Stimulated activated naive CD8-positive, alpha-beta T cell treated with anti-CD3 and anti-CD28 coated beads, Interleukin-15, Interleukin-2, amounts not matched to agents 100 ng/mL and 50 ng/mL, for 24 hours (primary cell): ENCODE data around the gene FGF4.

ENCODE experiments used
- H3K27ac Mint-ChIP-seq: one replicate; pipeline ENCODE4 v1.8.0; 2021; ENCODE audit warnings: mild to moderate bottlenecking, mixed read lengths
- H3K27me3 Mint-ChIP-seq: one replicate; pipeline ENCODE4 v1.8.0; 2021; ENCODE audit warnings: mixed read lengths
- H3K36me3 Mint-ChIP-seq: one replicate; pipeline ENCODE4 v1.8.0; 2021; ENCODE audit warnings: low read depth, mixed read lengths
- H3K4me1 Mint-ChIP-seq: one replicate; pipeline ENCODE4 v1.8.0; 2021; ENCODE audit warnings: low read depth, mixed read lengths
- H3K4me3 Mint-ChIP-seq: one replicate; pipeline ENCODE4 v1.8.0; 2021; ENCODE audit warnings: mild to moderate bottlenecking, mixed read lengths
- H3K9me3 Mint-ChIP-seq: one replicate; pipeline ENCODE4 v1.8.0; 2021; ENCODE audit warnings: mixed read lengths

Gene FGF4, protein sequence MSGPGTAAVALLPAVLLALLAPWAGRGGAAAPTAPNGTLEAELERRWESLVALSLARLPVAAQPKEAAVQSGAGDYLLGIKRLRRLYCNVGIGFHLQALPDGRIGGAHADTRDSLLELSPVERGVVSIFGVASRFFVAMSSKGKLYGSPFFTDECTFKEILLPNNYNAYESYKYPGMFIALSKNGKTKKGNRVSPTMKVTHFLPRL

DNA sequence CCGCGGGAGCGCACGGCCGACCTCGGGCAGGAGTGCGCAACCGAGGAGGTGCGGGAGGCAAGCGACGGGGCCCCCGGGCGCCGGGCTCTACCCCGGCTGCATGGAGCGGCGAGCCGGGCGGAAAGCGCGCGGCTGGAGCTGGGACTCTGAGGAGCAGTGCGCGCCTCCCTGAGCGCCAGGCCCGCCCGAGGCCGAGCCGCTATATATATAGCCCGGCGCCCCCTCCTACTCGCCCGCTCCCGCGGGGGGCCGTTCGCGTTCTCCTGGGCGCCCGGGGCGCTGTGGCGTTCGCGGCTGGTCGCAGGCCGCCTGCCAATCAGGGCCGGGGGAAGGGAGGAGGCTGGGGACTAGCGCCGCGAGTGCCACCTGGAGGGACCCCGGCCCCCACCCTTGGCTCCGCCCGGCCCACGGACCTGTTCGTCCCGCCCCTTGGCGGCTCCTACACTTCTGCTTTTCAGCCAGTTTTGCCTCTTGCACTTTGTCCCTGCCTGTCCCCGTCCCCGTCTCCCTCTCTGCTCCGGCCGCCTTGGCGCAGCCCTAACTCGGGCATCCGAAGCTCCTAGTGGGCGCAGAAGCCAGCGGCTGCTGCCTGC is at the start of gene FGF4:
FGF4 (minus strand) TSS at position 179 of the 593 bp plus-strand sequence. CDS start 257 bp downstream, outside the sequence.
- Mint-ChIP-seq H3K27me3 (peaks cover 60% of the 10 kb centered on the region), H3K4me1 (no peaks in the 10 kb centered on the region), H3K36me3 (no peaks in the 10 kb centered on the region), H3K4me3 (no peak within 1 kb of the TSS), H3K27ac (no peak within 1 kb of the TSS), H3K9me3 (no peaks in the 10 kb centered on the region)

DNA sequence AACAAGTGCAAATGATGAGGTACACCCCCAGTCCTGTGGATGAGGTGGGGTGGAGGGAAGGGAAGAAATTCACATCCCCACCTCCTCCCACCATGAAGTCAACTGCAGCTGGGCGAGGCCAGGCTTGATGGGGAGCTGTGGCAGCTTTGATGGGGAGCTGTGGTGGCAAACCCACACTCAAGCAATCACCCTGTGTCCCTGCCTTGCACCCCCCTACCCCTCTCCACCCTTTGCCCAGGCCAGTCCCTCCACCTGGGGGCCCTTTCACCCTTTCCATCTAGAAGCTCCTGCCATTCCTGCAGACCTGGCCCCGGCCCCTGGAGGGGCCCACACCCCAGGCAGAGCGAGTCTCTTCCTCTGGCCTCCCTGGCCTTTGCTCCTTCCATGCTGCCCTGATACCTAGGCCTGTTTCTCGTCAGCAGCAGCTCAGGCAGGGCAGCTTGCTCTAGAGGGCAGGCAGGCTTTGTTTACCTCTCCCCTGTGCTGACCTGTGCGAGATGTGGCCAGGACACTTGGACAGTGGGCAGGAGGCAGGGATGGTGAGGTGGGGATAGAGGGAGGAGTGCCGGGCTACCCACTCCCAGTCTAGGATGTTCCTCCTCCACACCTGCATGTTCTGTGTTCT is 48.6 kb upstream of the FGF4 start:
- H3K27ac Mint-ChIP-seq = no peak overlapping the region
- no peaks in the 10 kb centered on the region for H3K4me1 Mint-ChIP-seq
- no peaks in the 10 kb centered on the region for H3K36me3 Mint-ChIP-seq
- no peaks in the 10 kb centered on the region for H3K9me3 Mint-ChIP-seq
- H3K27me3 Mint-ChIP-seq = peaks cover 31% of the 10 kb centered on the region
- H3K4me3 Mint-ChIP-seq = no peak overlapping the region

DNA sequence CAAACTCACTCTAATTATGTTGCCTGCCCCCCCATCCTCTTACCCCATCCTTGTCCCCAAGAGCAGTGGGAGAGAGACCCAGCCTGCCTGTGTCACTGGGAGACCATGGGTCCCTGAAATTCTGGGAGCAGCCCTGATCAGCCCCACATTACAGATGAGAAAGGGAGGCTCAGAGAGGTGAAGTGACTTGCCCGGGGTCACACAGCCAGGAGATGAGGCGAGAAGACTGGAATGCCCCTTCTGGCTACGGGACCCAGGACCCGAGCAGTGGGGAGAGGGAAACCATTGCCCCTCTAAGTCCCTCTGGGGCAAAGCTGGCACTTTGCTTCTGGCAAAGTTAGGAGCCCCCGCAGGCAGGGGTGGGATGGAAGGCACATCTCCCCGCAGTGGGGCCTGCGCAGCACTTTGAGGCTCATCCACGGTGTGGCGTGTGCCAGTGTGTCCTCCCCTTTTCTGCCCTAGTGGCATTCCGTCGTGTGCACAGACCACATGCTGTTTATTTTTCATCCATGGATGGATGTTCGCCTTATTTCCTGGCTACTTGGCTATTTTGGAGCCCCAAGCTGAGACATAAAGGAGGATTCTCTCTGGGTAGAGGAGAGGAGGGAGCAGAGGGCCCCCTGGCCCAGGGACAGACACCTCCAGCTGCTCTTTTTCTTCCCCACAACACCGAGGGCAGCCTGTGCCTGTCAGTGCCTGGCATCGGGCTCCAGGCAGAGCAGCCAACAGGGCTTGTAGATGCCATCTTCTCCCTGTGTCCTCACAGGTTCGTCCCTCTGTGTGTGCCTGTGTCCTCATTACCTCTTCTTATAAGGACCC is 47.7 kb upstream of the FGF4 start:
- Mint-ChIP-seq H3K27me3 (peaks cover 31% of the 10 kb centered on the region), H3K36me3 (no peaks in the 10 kb centered on the region), H3K4me1 (no peaks in the 10 kb centered on the region), H3K9me3 (no peaks in the 10 kb centered on the region), H3K27ac (no peak overlapping the region), H3K4me3 (no peak overlapping the region)

DNA sequence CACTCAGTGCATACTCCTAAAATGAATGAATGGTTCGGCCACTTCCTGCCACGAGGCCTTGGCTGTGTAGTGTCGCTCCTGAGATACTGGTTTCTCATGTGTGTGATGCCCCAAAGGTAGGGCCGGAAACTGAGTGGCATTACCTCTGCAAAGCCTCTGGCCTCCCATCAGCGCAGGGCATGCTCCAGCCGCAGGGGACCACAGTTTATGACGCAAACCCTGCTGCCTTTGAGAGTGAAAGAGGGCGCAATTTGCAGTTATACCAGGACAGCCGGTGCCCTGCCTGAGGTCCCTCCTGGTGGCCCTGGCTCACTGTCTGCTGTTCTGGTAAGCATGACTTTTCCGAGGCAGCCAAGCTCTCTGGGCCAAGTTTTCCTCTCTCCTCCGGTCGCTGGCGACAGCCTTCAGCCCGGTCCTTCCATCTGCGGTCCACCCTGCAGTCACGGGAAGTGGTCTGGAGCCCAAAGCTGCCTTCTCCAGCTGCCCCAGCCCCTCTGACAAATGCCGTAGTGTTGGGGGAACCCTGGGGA is 46.4 kb upstream of the FGF4 start:
- Mint-ChIP-seq H3K4me3 (no peak overlapping the region), H3K4me1 (no peaks in the 10 kb centered on the region), H3K9me3 (no peaks in the 10 kb centered on the region), H3K27ac (no peak overlapping the region), H3K36me3 (no peaks in the 10 kb centered on the region), H3K27me3 (peaks cover 30% of the 10 kb centered on the region)

DNA sequence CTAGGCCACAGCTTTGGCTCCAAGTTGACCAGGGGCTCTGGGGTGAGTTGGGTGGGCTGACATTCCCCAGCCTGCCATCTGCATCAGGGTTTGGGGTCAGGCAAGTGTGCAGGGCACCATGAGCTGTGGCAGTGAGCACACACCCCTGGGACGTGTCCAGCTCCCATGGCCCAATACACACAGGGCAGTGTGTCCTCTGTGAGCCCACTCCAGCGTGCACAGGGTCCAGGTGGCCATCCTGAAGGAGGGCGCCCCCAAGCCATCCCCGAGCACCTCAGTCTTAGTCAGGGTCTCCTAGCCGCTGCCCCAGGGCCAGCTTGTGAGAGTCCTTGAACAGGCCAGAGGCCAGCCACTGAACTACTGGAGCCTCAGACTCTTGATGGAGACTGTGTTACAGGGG is 45.3 kb upstream of the FGF4 start:
- H3K27me3 Mint-ChIP-seq = peaks cover 32% of the 10 kb centered on the region
- no peaks in the 10 kb centered on the region for H3K4me1 Mint-ChIP-seq
- no peak overlapping the region for H3K4me3 Mint-ChIP-seq
- H3K9me3 Mint-ChIP-seq = no peaks in the 10 kb centered on the region
- no peaks in the 10 kb centered on the region for H3K36me3 Mint-ChIP-seq
- no peak overlapping the region for H3K27ac Mint-ChIP-seq

DNA sequence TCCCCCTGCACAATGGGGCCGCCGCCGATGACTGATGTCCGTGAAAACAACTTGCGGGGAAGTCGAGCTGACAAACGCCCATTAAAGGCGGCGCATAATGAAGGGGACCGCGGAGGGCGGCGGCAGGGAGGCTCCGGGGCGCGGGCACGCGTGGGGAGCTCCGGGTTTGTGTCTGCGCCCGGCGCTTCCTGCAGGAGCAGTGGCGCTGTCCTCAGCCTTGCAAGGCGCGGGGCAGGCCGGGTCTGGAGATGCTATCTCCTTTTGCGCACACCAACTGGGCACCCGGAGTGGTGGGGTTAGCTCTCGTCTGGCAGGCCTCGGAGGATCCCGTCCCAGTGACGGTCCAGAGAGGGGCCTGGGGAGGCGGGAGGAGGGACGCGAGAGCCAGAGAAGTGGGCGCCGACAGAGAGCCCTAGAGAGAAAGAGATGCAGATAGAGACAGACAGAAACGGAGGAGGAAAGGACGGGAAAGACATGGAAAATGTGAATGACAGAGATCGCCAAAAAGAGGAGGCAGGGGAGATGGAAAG is 44.5 kb upstream of the FGF4 start:
- no peak overlapping the region for H3K27ac Mint-ChIP-seq
- no peak overlapping the region for H3K4me3 Mint-ChIP-seq
- peaks cover 32% of the 10 kb centered on the region for H3K27me3 Mint-ChIP-seq
- H3K9me3 Mint-ChIP-seq = no peaks in the 10 kb centered on the region
- no peaks in the 10 kb centered on the region for H3K4me1 Mint-ChIP-seq
- H3K36me3 Mint-ChIP-seq = no peaks in the 10 kb centered on the region

DNA sequence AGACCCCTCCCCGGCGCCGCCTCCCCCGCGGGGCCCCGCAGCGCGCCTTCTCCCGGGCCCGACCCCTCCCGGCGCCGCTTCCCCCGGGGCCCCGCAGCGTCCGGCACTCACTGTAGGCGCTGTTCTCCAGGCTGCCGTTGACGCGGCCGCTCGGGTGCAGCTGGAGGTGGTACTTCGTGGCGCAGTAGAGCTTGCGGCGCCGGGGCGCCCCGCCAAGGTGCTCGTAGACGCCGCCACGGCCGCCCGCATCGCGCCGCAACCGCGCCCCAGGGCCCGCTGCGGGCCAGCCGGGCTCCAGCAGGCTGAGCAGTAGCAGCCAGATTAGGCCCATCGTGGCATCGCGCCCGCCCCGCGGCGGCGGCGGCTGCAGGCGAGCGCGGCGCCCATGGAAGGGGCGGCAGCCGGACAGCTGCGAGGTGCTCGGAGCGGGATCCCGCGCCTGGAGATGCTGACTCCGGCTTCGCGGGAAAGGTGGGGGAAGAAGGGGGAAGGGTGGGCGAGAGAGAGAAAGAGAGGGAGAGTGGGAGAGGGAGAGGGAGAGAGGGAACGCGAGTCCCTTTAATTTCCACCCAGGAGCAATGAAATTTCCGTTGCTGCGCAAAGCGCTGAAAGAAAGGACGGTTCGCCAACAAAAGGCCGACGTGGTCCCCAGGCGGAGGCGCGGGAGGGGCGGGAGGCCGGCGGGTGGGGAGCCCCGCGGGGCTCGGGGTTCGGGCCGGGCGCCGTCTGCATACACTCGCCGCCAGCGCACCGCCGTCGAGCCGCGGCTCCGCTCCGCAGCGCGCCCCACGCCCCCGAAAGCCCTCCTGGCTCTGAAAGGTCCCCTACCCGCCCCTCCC is 43.7 kb upstream of the FGF4 start, which contains the start of gene FGF3:
FGF3 (minus strand) TSS at position 814 of the 839 bp plus-strand sequence; CDS start at position 331, 483 bp downstream.
- H3K27me3 Mint-ChIP-seq = peaks cover 39% of the 10 kb centered on the region
- H3K36me3 Mint-ChIP-seq = no peaks in the 10 kb centered on the region
- H3K4me1 Mint-ChIP-seq = no peaks in the 10 kb centered on the region
- H3K9me3 Mint-ChIP-seq = no peaks in the 10 kb centered on the region
- no peak within 1 kb of the TSS for H3K27ac Mint-ChIP-seq
- no peak within 1 kb of the TSS for H3K4me3 Mint-ChIP-seq

DNA sequence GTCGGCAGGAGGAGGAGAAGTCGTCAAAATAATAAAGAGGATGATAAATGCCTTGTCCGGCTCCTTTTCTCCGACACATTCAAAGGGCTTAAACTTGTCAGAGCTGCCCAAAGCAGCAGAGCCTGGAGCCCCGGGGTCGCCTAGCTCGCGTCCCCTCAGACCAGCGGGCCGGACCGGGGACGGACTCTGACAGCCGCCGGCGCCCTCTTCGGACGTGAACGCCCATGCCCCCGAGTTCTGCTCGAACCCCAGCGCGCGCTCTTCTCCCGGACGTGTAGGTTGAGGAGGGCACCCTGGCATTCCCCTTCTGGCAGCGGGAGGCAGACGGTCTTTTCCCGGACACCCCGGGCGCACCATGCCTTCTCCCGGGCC is 43.1 kb upstream of the FGF4 start:
- no peaks in the 10 kb centered on the region for H3K4me1 Mint-ChIP-seq
- no peaks in the 10 kb centered on the region for H3K36me3 Mint-ChIP-seq
- H3K27ac Mint-ChIP-seq = no peak overlapping the region
- H3K4me3 Mint-ChIP-seq = no peak overlapping the region
- H3K27me3 Mint-ChIP-seq = peaks cover 38% of the 10 kb centered on the region
- H3K9me3 Mint-ChIP-seq = no peaks in the 10 kb centered on the region

DNA sequence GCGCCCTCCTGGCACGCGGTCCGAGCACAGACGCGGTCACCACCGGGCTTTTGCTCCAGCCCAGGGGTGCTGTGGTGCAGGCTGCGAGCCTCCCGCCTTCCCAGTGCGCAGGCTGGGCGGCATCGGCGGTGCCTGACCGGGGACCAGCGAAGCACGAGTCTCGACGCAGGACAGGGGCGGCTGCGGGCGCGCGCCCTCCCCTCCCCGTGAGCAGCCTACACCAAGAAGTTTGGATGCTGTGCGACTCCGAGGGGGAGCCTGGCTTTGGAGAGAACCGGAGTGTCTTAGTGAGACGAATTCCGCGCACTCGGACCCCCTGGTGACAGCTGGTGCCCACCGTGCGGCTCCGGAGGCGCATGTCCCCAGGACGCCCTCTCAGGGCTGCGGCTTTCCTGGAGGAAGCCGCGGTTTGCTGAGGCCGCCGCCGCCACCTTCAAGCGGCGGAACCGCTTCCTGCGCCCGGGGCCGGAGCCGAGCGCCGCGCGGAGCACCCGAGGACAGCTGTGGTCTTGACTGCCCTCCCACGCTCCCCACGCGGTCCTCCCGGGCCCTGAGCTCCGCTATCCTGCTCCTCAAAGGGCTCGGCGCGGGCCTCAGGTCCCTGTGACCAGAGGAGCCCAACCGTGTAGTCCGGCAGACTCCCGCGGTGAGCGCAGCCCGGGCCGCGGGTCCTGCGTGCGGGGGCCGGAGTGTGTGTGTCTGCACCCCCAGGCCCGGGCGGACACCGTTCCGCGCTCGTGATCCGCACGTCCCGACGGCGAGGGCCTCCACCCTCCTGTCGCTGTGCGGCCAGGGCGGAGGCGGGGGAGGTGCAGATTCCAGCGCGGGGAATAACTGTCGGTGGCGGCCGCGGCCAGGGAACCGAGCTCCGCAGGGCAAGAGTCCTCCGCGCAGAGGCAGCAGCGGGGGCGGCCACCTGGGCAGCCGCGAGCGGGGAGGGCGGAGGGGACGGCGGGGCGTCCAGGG is 42.4 kb upstream of the FGF4 start:
- H3K4me3 Mint-ChIP-seq = no peak overlapping the region
- no peaks in the 10 kb centered on the region for H3K36me3 Mint-ChIP-seq
- no peaks in the 10 kb centered on the region for H3K4me1 Mint-ChIP-seq
- H3K9me3 Mint-ChIP-seq = no peaks in the 10 kb centered on the region
- H3K27ac Mint-ChIP-seq = no peak overlapping the region
- peaks cover 36% of the 10 kb centered on the region for H3K27me3 Mint-ChIP-seq

DNA sequence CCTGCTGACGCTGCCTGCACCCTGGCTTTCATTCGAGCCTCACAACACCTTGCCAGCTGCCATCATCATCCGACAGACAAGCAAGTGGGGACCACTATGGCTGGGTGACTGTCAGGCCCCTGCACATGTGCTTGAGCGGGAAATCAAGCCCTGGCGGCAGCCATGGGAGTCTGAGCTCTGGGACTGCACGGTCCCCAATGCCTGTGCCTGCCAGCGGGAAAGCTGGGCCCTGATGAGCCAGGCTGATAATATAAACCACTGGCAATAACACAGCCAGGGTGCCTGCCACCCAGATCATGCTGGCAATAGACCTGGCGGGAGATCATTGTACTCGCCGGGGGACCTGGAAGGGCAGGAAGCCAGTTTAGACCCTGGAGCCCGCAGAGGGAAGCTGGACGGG is 41.5 kb upstream of the FGF4 start:
- Mint-ChIP-seq H3K4me1 (no peaks in the 10 kb centered on the region), H3K27me3 (peaks cover 33% of the 10 kb centered on the region), H3K27ac (no peak overlapping the region), H3K9me3 (no peaks in the 10 kb centered on the region), H3K4me3 (no peak overlapping the region), H3K36me3 (no peaks in the 10 kb centered on the region)

DNA sequence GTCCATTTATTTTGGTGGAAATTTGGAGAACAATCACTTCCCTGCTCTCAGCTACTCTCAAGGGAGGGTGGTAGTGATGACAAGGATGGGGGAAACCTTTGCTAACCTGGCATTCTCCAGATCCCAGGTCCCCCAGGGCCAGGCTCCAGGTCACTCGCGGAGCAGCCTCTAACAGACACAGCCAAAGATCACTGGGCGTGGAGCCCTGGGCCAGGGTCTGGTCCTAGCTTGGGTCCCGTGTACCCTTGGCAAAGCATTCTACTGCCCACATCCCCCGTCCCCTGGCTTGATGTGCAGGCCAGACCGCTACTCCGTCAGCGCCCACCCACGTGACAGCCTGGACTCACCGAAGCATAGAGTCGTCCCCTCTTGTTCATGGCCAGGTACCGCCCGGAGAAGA is 40.8 kb upstream of the FGF4 start:
- H3K27me3 Mint-ChIP-seq = peaks cover 31% of the 10 kb centered on the region
- no peaks in the 10 kb centered on the region for H3K4me1 Mint-ChIP-seq
- no peak overlapping the region for H3K4me3 Mint-ChIP-seq
- H3K36me3 Mint-ChIP-seq = no peaks in the 10 kb centered on the region
- H3K9me3 Mint-ChIP-seq = no peaks in the 10 kb centered on the region
- no peak overlapping the region for H3K27ac Mint-ChIP-seq

DNA sequence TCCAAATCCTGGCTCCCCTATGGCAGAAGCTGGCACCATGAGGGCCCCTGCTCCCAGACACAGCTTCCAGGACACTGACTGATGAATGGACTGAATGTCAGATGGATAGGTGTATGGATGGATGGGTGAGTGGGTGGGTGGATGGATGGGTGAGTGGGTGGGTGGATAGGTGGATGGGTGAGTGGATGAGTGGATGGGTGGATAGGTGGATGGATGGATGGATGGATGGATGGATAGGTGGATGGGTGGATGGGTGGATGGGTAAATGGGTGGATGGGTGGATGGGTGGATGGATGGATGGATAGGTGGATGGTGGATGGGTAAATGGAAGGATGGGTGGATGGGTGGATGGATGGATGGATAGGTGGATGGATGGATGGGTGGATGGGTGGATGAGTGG is 39.8 kb upstream of the FGF4 start:
- Mint-ChIP-seq H3K4me3 (no peak overlapping the region), H3K36me3 (no peaks in the 10 kb centered on the region), H3K9me3 (no peaks in the 10 kb centered on the region), H3K4me1 (no peaks in the 10 kb centered on the region), H3K27me3 (peaks cover 25% of the 10 kb centered on the region), H3K27ac (no peak overlapping the region)

DNA sequence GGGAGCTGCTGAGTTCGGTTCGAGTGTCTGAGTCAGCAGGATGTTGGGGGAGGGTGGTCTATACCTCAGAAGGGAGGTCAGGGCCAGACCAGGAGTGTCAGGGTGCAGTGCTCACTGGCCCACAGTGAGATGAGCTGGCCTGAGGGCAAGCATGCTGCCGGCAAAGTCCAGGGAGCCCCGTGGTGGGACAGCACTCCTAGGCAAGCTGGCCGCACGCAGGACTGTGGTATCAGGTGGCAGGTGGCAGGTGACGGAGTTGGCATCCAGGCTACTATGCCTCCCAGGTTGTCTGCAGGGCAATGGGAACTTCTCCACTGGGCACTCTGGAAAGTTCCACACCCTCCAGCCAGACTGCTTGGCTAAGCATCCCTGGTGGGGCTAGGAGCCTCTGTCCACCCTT is 39.3 kb upstream of the FGF4 start:
- H3K4me1 Mint-ChIP-seq = no peaks in the 10 kb centered on the region
- H3K9me3 Mint-ChIP-seq = no peaks in the 10 kb centered on the region
- H3K27me3 Mint-ChIP-seq = peaks cover 24% of the 10 kb centered on the region
- no peak overlapping the region for H3K4me3 Mint-ChIP-seq
- H3K36me3 Mint-ChIP-seq = no peaks in the 10 kb centered on the region
- H3K27ac Mint-ChIP-seq = no peak overlapping the region
